ENCODE data around the gene HOXC6.
A peak's percentile ranks its signal among the peaks of the same experiment; 100 is the strongest.

The HOXC6 gene

GRCh38 chr12:54016478-54016964 is 11.7 kb upstream of the HOXC6 start:
- no peak for DNase-seq

GRCh38 chr12:54017027-54017788 is 11.0 kb upstream of the HOXC6 start:
- DNase-seq, result no peak

- DNase-seq, result peak; percentile 35 to 73 (median 62)
Observed at GRCh38 chr12:54017878-54018467, 10.3 kb upstream of the HOXC6 start.

- DNase-seq, result no peak
Observed at GRCh38 chr12:54018468-54018984, 9.7 kb upstream of the HOXC6 start.

- no peak for DNase-seq
Observed at GRCh38 chr12:54019091-54019811, 9.0 kb upstream of the HOXC6 start.

GRCh38 chr12:54019924-54020590 is 8.2 kb upstream of the HOXC6 start:
- DNase-seq, result no peak

- no peak for DNase-seq
Observed at GRCh38 chr12:54020591-54021405, 7.4 kb upstream of the HOXC6 start.

- no peak for DNase-seq
Observed at GRCh38 chr12:54021432-54022013, 6.7 kb upstream of the HOXC6 start.

- no peak for DNase-seq
Observed at GRCh38 chr12:54022960-54023884, 5.0 kb upstream of the HOXC6 start.

- DNase-seq, result no peak
Observed at GRCh38 chr12:54024127-54024526, 4.1 kb upstream of the HOXC6 start.

GRCh38 chr12:54024581-54025305 is 3.5 kb upstream of the HOXC6 start:
- no peak for DNase-seq

GRCh38 chr12:54025499-54026405 is 2.5 kb upstream of the HOXC6 start:
- no peak for DNase-seq

GRCh38 chr12:54026640-54027441 is 1.4 kb upstream of the HOXC6 start:
- no peak for DNase-seq

- DNase-seq, result no peak
Observed at GRCh38 chr12:54027442-54027786, 826 bp upstream of the HOXC6 start.

- no peak for DNase-seq
Observed at GRCh38 chr12:54029529-54030441, 1.5 kb downstream of the HOXC6 start.

GRCh38 chr12:54030442-54030801 is 2.2 kb downstream of the HOXC6 start:
- DNase-seq, result no peak

Data from T-helper 1 cell (primary cell).